Activated CD4-positive, alpha-beta T cell treated with anti-CD3 and anti-CD28 coated beads, Interleukin-2, amount 10 ng/mL, durations not matched to agents 7 days and 5 days (primary cell): Measurements from ENCODE around the gene ABCC6. TPM values are rescaled to one million over a fixed set of nuclear protein-coding genes. Genes with fewer than 3 reads are reported as not detected.

Source experiments
- CTCF ChIA-PET: fragments of 350-600 bp; sonication (Branson Sonifier 250); formaldehyde crosslinking; loops from one replicate; lab custom pipeline; 2021; ENCODE audit warnings: antibody characterized with exemption; lab: Charles Lee
- POLR2A ChIA-PET: fragments of 350-600 bp; sonication (Branson Sonifier 250); formaldehyde crosslinking; loops from one replicate; lab custom pipeline; 2021; ENCODE audit warnings: antibody characterized with exemption; lab: Charles Lee
- DNase-seq: peaks from one replicate; pipeline ENCODE4 v3.0.0-alpha.2; 2020
- H3K27ac Mint-ChIP-seq: one replicate; pipeline ENCODE4 v1.8.0; 2021; ENCODE audit warnings: mild to moderate bottlenecking, moderate library complexity, mixed read lengths
- H3K27me3 Mint-ChIP-seq: one replicate; pipeline ENCODE4 v1.8.0; 2021; ENCODE audit warnings: mixed read lengths
- H3K36me3 Mint-ChIP-seq: one replicate; pipeline ENCODE4 v1.8.0; 2021; ENCODE audit warnings: low read depth, mixed read lengths
- H3K4me1 Mint-ChIP-seq: one replicate; pipeline ENCODE4 v1.8.0; 2021; ENCODE audit warnings: mixed read lengths
- H3K4me3 Mint-ChIP-seq: one replicate; pipeline ENCODE4 v1.8.0; 2021; ENCODE audit warnings: mild to moderate bottlenecking, moderate library complexity, mixed read lengths
- H3K9me3 Mint-ChIP-seq: one replicate; pipeline ENCODE4 v1.8.0; 2021; ENCODE audit warnings: mixed read lengths
- total RNA-seq, 2 experiments: library from RNA; stranded (reverse); gene quantifications; one replicate each; pipeline ENCODE4 v1.2.3, GENCODE V29; 2021

ABCC6 gene
- total RNA-seq, 2 experiments from 2014 or later, result not detected

- no peak overlapping the region for H3K27ac Mint-ChIP-seq
- POLR2A ChIA-PET, result interaction anchor here (0.6 kb wide), 1 partner anchor 11 kb away, joined by 3 read pairs; no protein-coding TSS in a partner anchor
- no peak overlapping the region for H3K4me3 Mint-ChIP-seq
- CTCF ChIA-PET, result interaction anchor here (0.5 to 1.3 kb wide), 4 partner anchors 10 to 329 kb away, joined by 3 to 5 read pairs (median 4); no protein-coding TSS in a partner anchor
- peaks cover 36% of the 10 kb centered on the region for H3K9me3 Mint-ChIP-seq
- H3K36me3 Mint-ChIP-seq, result peaks cover 92% of the 10 kb centered on the region
- H3K27me3 Mint-ChIP-seq, result no peaks in the 10 kb centered on the region
- no peak for DNase-seq
- peaks cover 9% of the 10 kb centered on the region for H3K4me1 Mint-ChIP-seq
Measured at GRCh38 chr16:16120382-16121184, 102.7 kb downstream of the ABCC6 start.

- no peaks in the 10 kb centered on the region for H3K27me3 Mint-ChIP-seq
- peaks cover 93% of the 10 kb centered on the region for H3K36me3 Mint-ChIP-seq
- ChIA-PET CTCF (interaction anchor here (0.5 to 1.3 kb wide), 3 partner anchors 9 to 328 kb away, joined by 3 to 5 read pairs (median 4); no protein-coding TSS in a partner anchor), POLR2A (interaction anchor here (0.5 to 0.6 kb wide), 2 partner anchors 12 to 50 kb away, joined by 3 read pairs; no protein-coding TSS in a partner anchor)
- no peak overlapping the region for H3K4me3 Mint-ChIP-seq
- peaks cover 9% of the 10 kb centered on the region for H3K4me1 Mint-ChIP-seq
- peaks cover 33% of the 10 kb centered on the region for H3K9me3 Mint-ChIP-seq
- H3K27ac Mint-ChIP-seq, result no peak overlapping the region
- no peak for DNase-seq
Measured at GRCh38 chr16:16120044-16120381, 103.3 kb downstream of the ABCC6 start.

GRCh38 chr16:16118337-16118736 lies 105.0 kb downstream of the ABCC6 start:
- Mint-ChIP-seq H3K9me3 (peaks cover 22% of the 10 kb centered on the region), H3K4me3 (no peak overlapping the region), H3K27ac (no peak overlapping the region), H3K4me1 (peaks cover 9% of the 10 kb centered on the region), H3K27me3 (no peaks in the 10 kb centered on the region), H3K36me3 (peaks cover 88% of the 10 kb centered on the region)
- ChIA-PET POLR2A (no interaction called here), CTCF (interaction anchor here (0.6 to 1.8 kb wide), 3 partner anchors 9 to 454 kb away, joined by 3 to 4 read pairs (median 4); no protein-coding TSS in a partner anchor)
- DNase-seq, result no peak

GRCh38 chr16:16116841-16117240 lies 106.5 kb downstream of the ABCC6 start:
- ChIA-PET POLR2A (no interaction called here), CTCF (no interaction called here)
- no peak overlapping the region for H3K27ac Mint-ChIP-seq
- H3K4me3 Mint-ChIP-seq, result no peak overlapping the region
- DNase-seq, result no peak
- peaks cover 88% of the 10 kb centered on the region for H3K36me3 Mint-ChIP-seq
- H3K9me3 Mint-ChIP-seq, result peaks cover 21% of the 10 kb centered on the region
- H3K27me3 Mint-ChIP-seq, result no peaks in the 10 kb centered on the region
- peaks cover 9% of the 10 kb centered on the region for H3K4me1 Mint-ChIP-seq

- H3K4me1 Mint-ChIP-seq, result no peaks in the 10 kb centered on the region
- peaks cover 11% of the 10 kb centered on the region for H3K9me3 Mint-ChIP-seq
- peaks cover 75% of the 10 kb centered on the region for H3K36me3 Mint-ChIP-seq
- DNase-seq, result no peak
- H3K27me3 Mint-ChIP-seq, result no peaks in the 10 kb centered on the region
- H3K4me3 Mint-ChIP-seq, result no peak overlapping the region
- ChIA-PET CTCF (no interaction called here), POLR2A (no interaction called here)
- no peak overlapping the region for H3K27ac Mint-ChIP-seq
Measured at GRCh38 chr16:16113076-16113475, 110.2 kb downstream of the ABCC6 start.

GRCh38 chr16:16112450-16113053 lies 110.7 kb downstream of the ABCC6 start:
- no peaks in the 10 kb centered on the region for H3K4me1 Mint-ChIP-seq
- H3K27me3 Mint-ChIP-seq, result no peaks in the 10 kb centered on the region
- no peak overlapping the region for H3K4me3 Mint-ChIP-seq

GRCh38 chr16:16111639-16112038 lies 111.7 kb downstream of the ABCC6 start:
- no peaks in the 10 kb centered on the region for H3K9me3 Mint-ChIP-seq
- H3K27me3 Mint-ChIP-seq, result no peaks in the 10 kb centered on the region
- CTCF ChIA-PET, result no interaction called here
- H3K4me3 Mint-ChIP-seq, result no peak overlapping the region
- POLR2A ChIA-PET, result no interaction called here
- H3K36me3 Mint-ChIP-seq, result peaks cover 65% of the 10 kb centered on the region
- H3K27ac Mint-ChIP-seq, result no peak overlapping the region
- no peaks in the 10 kb centered on the region for H3K4me1 Mint-ChIP-seq
- DNase-seq, result no peak

More at GRCh38 chr16:16112450-16113053, 110.7 kb downstream of the ABCC6 start:
- CTCF ChIA-PET, result no interaction called here
- POLR2A ChIA-PET, result no interaction called here
- DNase-seq, result no peak
- peaks cover 70% of the 10 kb centered on the region for H3K36me3 Mint-ChIP-seq
- H3K9me3 Mint-ChIP-seq, result peaks cover 8% of the 10 kb centered on the region
- no peak overlapping the region for H3K27ac Mint-ChIP-seq

GRCh38 chr16:16110111-16110490 lies 113.2 kb downstream of the ABCC6 start:
- H3K36me3 Mint-ChIP-seq, result peaks cover 54% of the 10 kb centered on the region
- ChIA-PET CTCF (interaction anchor here (1.0 kb wide), 1 partner anchor 10 kb away, joined by 4 read pairs; no protein-coding TSS in a partner anchor), POLR2A (no interaction called here)
- peak overlapping the region; percentile 46 for H3K27ac Mint-ChIP-seq
- no peak overlapping the region for H3K4me3 Mint-ChIP-seq
- H3K27me3 Mint-ChIP-seq, result no peaks in the 10 kb centered on the region
- no peaks in the 10 kb centered on the region for H3K9me3 Mint-ChIP-seq
- no peaks in the 10 kb centered on the region for H3K4me1 Mint-ChIP-seq
- no peak for DNase-seq

- Mint-ChIP-seq H3K27ac (peak overlapping the region; percentile 46), H3K27me3 (no peaks in the 10 kb centered on the region), H3K9me3 (no peaks in the 10 kb centered on the region), H3K36me3 (peaks cover 49% of the 10 kb centered on the region), H3K4me3 (no peak overlapping the region), H3K4me1 (no peaks in the 10 kb centered on the region)
- no peak for DNase-seq
- ChIA-PET POLR2A (no interaction called here), CTCF (interaction anchor here (0.7 kb wide), 1 partner anchor 46 kb away, joined by 3 read pairs; no protein-coding TSS in a partner anchor)
Measured at GRCh38 chr16:16109453-16110110, 113.7 kb downstream of the ABCC6 start.

GRCh38 chr16:16108759-16109158 lies 114.5 kb downstream of the ABCC6 start:
- Mint-ChIP-seq H3K27ac (no peak overlapping the region), H3K27me3 (no peaks in the 10 kb centered on the region), H3K36me3 (peaks cover 50% of the 10 kb centered on the region), H3K9me3 (no peaks in the 10 kb centered on the region), H3K4me1 (no peaks in the 10 kb centered on the region), H3K4me3 (no peak overlapping the region)
- ChIA-PET POLR2A (no interaction called here), CTCF (interaction anchor here (0.7 kb wide), 1 partner anchor 45 kb away, joined by 3 read pairs; no protein-coding TSS in a partner anchor)
- DNase-seq, result no peak

GRCh38 chr16:16107839-16108238 lies 115.5 kb downstream of the ABCC6 start:
- DNase-seq, result no peak
- Mint-ChIP-seq H3K9me3 (no peaks in the 10 kb centered on the region), H3K36me3 (peaks cover 51% of the 10 kb centered on the region), H3K4me3 (no peak overlapping the region), H3K4me1 (no peaks in the 10 kb centered on the region), H3K27ac (no peak overlapping the region), H3K27me3 (no peaks in the 10 kb centered on the region)
- ChIA-PET POLR2A (no interaction called here), CTCF (interaction anchor here (0.6 kb wide), 1 partner anchor 68 kb away, joined by 3 read pairs; no protein-coding TSS in a partner anchor)

GRCh38 chr16:16106466-16106865 lies 116.8 kb downstream of the ABCC6 start:
- no peaks in the 10 kb centered on the region for H3K27me3 Mint-ChIP-seq
- no peaks in the 10 kb centered on the region for H3K9me3 Mint-ChIP-seq
- peaks cover 50% of the 10 kb centered on the region for H3K36me3 Mint-ChIP-seq
- POLR2A ChIA-PET, result interaction anchor here (0.5 kb wide), 1 partner anchor 21 kb away, joined by 6 read pairs; no protein-coding TSS in a partner anchor
- CTCF ChIA-PET, result interaction anchor here (0.7 kb wide), 1 partner anchor 1360 kb away, joined by 4 read pairs; no protein-coding TSS in a partner anchor
- H3K4me3 Mint-ChIP-seq, result no peak overlapping the region
- H3K4me1 Mint-ChIP-seq, result no peaks in the 10 kb centered on the region
- DNase-seq, result no peak
- H3K27ac Mint-ChIP-seq, result no peak overlapping the region
